ENCODE measurements around the gene TNS3. TPM values are rescaled to one million over a fixed set of nuclear protein-coding genes. Genes with fewer than 3 reads are reported as not detected.
A peak's percentile ranks its signal among the peaks of the same experiment; 100 is the strongest.

Gene TNS3
- total RNA-seq, 2 donors from 2014 or later, result 64.8 to 69.3 TPM

DNA sequence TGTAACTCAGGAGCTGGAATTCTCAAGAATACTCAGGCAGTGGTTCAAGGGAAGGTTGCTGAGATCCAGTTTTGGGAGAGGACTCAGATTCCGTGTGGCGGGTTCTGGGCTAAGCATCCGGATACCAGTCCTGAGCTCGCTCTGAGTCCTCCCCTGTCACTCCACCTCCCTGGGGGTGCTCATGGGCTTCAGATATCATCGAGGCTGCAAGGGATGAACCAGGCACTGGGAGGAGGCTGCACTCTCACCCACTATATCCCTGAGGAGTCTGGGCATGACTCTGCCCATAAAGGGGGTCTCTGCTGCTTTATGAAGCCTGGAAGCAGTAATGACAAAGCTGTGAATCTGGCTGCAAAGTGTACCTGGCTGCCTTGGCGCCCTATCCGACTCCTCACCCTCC is 188.5 kb downstream of the TNS3 start:
- intact Hi-C loops (cut with DNase I), result no loop called here

DNA sequence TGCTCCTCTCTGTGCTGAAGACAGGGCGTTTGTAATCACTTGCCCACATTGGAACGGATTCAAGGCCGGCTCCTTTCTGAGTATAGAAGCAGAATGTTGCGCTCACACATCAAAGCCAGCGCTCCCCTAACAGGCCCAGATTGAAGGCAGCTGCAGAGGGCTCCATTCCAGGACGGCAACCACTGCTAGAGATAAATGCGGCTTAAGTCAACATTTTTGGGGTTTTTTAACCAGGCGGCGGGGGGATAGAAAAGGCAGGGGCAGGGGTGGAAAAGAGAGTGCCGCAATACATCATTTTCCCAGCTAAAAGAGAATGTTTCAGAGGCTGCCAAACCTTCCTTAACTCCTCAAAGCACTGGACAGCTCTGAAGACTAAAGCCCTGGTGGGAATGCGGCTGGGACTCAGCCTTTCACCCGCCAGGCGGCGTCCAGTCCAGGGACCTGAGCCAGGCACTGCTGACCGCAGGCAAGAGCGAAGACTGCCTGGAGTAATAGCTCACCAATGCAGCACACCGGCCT is 189.6 kb downstream of the TNS3 start:
- intact Hi-C loops (cut with DNase I), result no loop called here

More for the DNA sequence above, 188.5 kb downstream of the TNS3 start:
- DNase-seq (ENCODE audit: low spot score), result peak; percentile 41

DNA sequence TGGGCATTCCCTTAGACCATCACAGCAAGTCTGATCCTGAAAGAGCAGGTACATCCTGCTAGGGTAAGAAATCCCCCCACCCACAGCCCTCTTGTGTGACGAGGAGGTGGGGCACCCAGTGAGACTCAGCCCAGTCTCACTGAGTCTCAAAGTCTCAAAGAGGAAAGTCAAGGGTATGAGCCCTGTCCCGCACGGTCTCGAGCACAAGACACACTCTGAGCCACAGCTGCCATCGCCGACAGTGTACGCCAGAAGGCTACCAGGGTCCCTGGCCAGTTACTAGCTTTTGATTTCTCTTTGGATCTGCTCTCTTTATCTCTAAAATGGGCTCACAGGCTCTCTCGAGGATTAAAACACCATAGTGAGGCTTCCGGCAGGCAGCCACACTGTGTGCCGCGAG is 190.2 kb downstream of the TNS3 start:
- peak; percentile 70 for DNase-seq (ENCODE audit: low spot score)

More for the DNA sequence above, 189.6 kb downstream of the TNS3 start:
- DNase-seq (ENCODE audit: low spot score), result peak; percentile 91

DNA sequence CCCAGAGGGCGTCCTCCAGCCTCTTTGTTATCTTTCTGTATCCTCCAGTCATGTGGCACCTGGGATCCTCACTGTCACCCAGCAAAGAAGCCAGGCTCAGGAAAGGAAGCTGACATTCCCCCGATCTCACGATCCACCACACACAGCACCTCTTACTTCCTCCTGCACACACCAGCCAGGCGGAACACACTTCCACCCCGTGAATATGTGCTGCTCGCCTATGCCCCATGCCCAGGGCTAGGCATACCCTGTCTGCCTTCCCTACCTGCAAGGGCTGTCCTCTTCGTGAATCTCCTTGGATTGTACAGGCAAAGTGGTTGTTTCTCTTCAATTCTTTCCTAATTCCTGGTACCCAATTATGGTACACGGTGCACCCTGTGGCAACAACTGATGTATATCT is 191.0 kb downstream of the TNS3 start:
- intact Hi-C loops (cut with DNase I), result no loop called here
- peak; percentile 40 for DNase-seq (ENCODE audit: low spot score)

More for the DNA sequence above, 190.2 kb downstream of the TNS3 start:
- intact Hi-C loops (cut with DNase I), result no loop called here

DNA sequence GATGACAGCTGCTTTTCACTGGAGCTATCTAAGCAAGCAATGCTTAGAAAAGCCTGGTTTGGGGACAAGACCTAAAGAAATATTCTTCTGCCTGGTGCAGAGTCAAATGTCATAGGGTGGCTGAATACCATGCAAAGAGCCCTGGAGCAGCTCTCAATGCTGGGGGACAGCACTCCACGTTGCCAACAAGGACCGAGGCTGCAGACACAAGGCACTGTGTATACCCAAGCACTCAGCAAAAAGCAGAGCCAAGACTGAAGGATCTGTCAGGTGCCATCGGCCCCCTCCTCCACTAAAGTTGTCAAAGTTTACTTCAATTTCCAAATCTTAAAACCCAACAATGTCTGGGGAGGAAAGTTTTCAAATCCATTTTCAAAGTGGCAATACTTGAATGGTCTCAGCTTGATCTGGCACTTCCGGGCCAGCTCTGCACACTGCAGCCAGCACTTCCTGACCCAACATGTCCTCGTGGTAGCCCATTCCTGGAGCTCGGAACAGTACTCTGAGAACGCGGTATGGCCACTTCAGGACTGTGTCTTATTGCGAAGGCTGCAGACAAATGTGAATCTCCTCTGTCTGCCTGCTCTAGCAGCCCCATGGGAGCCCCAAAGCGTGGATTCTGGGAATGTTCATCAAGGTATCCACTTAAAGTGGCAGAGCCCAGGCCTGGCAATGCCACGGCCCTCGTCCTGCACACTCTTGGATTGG is 191.8 kb downstream of the TNS3 start:
- DNase-seq (ENCODE audit: low spot score), result peak; percentile 30
- intact Hi-C loops (cut with DNase I), result no loop called here

DNA sequence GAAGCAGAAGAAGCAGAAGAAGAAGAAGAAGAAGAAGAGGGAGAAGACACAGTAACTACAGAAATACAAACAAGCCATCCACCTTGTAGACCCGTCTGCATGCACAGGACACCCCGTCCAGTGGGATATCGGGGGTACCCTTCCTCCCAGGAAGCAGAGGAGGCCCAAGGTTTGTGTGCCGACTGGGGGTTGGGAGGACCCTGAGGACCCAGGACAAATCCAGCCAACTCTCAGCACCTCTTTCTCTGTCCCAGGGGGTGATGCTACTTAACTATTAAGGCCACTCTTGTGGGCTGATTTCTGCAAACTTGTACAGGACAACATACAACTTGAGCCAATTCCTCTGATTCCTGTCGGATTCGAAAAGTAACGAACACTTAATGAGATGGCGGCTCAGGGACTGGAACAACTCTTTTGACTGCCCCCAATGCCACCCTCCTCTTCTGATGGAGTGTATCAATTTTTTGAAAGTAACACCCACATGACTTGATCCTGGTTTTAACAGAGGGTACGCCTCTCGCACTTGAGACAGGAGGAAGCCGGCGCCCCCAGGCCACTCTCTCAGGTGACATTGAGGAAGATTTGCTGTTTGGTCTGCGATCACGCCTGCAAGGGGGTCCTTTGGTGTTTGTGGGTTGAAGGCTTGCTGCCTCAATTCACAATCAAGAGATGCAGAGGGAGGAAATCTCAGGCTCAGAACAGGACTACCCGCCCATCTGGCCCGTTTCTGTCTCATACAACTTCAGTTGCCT is 192.6 kb downstream of the TNS3 start:
- intact Hi-C loops (cut with DNase I), result no loop called here
- peak; percentile 59 for DNase-seq (ENCODE audit: low spot score)

DNA sequence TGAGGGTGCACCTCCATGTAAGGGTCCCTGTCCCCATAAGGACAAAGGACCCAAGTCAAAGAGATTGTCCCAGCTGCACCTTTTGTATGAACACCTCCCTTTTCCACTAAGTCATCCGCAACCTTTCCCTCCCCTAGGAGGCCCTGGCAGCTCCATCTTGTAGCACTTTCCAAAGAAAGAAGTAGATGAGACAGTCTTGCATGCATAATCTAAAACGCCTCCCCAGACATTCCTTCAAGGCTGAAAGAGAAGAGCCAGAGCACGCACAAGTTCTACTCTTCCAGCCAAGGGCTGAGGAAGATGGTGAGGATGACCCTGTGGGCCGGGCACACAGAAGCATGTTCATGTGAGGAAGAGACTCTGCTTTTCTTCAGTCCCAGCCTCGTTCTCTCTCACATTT is 194.4 kb downstream of the TNS3 start:
- peak; percentile 29 for DNase-seq (ENCODE audit: low spot score)
- intact Hi-C loops (cut with DNase I), result no loop called here

DNA sequence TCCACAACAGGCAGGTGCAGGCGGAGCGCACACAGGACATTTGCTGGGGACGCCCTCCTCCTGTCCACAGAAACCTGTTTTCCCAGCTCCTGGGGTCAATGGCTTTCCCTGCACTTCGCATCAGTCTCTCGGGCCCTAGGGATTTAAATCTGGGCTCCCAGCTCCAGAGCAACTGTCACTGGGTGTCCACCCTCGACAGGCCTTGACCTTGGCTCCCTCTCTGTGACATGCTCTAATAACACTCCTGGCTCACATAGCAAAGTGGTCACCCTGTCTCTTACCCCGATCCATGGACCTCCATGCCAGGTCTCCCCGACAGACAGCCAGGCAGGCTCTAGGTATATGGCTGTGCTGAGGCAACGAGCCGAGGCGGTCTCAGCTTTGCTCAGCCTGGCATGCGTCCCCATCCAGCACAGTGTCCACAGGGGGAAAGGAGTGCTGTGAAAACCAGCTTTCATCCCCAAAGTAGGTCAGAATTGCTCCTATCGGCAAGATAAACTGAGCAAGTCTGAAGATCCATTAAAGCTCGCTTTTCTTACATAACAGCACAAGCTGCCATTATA is 195.6 kb downstream of the TNS3 start:
- intact Hi-C loops (cut with DNase I), result no loop called here
- peak; percentile 56 for DNase-seq (ENCODE audit: low spot score)

DNA sequence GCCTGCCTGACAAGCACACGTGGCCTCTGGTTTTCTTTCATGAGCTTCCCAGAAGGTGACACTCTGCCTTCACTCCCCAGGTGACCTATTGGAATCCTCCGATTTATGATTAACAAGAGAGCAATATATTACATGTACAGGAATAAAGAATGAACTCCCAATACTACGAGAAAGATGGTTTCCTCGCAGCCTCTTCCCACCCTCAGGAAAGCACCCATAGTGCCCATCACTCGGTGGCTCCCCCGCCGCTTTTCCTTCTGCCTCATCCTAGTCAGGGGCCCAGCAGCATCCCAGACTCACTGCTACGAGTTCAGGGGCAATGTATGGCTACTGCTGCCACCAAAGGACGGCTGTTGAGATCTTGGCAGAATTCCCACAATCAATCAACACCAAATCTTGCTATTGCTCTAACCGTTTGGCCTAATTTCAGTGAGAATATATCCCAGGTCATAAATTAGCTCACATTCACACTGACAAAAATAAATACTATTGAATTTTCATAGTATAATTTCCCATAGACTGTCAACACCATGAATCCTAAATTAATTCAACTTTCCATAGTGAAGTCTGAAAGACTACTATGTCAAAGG is 196.3 kb downstream of the TNS3 start:
- peak; percentile 46 for DNase-seq (ENCODE audit: low spot score)
- intact Hi-C loops (cut with DNase I), result no loop called here

DNA sequence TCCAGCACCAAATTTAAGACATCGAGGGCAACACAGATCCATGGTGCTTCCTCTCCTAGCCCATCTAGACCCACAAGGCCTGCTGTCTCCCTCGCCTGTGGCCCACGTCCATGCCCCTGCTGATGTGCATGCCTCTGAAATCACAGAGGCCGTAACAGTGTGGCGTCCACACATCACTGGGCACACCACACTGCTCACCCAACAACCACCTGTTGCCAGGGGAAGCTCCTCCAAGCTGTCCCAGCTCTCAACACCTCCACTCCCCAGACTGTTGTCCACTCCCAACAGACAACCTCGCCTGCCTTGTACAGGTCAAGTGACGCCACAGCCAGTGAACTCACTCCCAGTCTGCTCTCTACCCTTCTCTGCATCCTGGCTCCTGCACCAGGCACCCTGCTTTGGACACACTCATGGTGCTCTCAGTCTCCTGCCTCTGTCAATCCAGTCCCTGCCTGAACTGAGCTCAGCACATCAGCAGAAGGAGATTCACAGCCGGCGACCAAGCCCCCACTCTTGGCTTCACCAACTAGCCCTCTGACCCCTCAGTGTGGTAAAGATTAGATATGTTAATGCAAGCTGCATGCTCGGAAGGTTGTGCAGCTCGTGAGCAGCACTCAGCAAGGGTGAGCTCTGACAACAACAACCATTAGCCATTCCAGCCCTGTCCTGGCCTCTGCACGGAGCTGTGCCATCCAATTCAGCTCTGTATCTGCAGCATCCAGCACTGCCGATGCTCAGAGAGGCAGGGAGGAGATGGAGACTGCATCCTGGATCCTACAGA is 197.0 kb downstream of the TNS3 start:
- intact Hi-C loops (cut with DNase I), result no loop called here
- DNase-seq (ENCODE audit: low spot score), result peak; percentile 63

DNA sequence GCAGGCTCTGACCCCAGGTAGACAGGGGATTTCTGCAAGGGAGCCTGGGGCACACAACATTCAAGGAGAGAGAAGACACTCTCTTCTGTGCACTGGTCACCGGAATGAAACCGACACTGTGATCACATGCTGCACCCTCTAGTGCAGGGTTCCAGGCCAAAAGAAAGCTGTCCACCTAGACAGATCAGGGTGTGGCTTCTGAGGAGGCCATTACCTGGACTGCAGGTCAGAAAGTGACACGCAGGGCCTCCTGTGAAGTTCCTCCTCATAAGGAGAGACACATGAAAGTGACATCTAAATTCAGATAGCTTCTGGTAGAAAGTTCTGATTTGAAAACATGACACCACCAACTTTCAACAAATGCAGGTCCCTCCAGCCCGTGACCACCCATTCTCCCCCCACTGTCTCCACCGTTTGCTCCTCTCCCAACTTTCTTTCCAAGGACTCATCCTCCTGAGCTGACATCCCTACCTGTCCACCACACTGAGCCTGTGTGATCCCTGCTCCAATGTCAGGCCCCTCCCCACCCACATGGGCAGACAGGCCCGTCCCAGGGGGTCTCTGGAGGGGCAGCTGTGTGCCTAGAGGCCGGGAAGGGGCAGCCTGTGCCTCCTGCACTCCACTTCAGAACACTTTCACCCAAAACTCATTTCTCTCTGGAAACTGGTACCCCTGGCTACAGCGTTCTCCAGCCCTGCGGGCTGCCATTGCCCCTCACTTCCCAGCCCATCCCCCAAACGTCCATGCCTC is 198.0 kb downstream of the TNS3 start:
- DNase-seq (ENCODE audit: low spot score), result peak; percentile 29
- intact Hi-C loops (cut with DNase I), result no loop called here

DNA sequence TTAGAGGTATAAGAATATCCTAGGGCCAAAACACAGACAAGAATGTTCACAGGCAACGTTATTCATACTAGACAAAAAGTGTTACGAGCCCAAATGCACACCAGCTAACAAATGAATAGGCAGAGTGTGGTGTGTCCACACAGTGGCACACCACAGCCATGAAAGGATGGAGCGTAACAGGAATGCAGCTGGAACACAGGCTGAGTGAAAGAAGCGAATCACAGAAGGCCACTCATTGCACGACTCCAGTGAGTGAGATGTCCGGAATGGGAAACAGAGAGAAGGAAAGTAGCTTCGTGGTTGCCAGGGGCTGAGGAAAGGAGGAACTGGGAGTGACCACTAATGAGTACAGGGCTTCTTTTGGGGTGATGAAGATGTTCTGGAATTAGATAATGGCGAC is 198.8 kb downstream of the TNS3 start:
- DNase-seq (ENCODE audit: low spot score), result peak; percentile 10
- intact Hi-C loops (cut with DNase I), result no loop called here

DNA sequence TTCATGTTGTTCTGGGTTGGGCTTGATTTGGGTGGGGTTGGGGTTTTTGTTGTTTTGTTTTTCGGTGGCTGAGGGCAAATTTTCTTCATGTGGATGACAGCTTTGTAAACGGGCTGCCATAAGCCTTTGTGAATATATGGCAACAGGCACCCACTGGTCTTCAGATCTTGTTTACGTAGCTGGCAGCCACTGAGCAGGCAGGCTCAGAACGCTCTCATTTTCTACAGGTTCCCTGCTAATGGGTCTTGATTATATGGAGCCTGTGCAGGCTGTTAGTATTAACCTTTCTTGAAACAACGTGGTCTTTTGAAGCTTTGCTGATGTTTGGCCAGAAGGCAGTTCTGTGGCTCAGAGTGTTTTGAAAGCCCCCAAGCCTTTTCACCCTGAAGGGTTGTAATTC is 199.7 kb downstream of the TNS3 start:
- peak; percentile 40 for DNase-seq (ENCODE audit: low spot score)
- intact Hi-C loops (cut with DNase I), result no loop called here

DNA sequence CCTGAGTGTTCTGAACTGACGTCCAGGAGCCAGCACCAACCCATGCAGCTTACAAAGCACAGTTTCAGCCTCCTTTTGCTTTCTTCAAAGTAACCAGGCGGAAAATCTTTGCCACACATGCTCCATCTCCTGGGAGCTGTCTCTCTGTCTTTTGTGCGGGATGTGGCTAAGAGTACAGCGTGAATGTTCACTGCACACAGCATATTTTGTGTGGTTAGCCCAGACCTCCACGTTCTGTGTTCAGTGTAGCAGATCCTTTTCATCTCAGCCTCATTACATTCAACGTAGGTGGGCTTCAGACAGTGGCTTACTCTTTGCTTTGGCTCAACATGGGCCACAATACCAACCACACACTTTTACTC is 200.8 kb downstream of the TNS3 start:
- peak; percentile 16 for DNase-seq (ENCODE audit: low spot score)
- intact Hi-C loops (cut with DNase I), result no loop called here

DNA sequence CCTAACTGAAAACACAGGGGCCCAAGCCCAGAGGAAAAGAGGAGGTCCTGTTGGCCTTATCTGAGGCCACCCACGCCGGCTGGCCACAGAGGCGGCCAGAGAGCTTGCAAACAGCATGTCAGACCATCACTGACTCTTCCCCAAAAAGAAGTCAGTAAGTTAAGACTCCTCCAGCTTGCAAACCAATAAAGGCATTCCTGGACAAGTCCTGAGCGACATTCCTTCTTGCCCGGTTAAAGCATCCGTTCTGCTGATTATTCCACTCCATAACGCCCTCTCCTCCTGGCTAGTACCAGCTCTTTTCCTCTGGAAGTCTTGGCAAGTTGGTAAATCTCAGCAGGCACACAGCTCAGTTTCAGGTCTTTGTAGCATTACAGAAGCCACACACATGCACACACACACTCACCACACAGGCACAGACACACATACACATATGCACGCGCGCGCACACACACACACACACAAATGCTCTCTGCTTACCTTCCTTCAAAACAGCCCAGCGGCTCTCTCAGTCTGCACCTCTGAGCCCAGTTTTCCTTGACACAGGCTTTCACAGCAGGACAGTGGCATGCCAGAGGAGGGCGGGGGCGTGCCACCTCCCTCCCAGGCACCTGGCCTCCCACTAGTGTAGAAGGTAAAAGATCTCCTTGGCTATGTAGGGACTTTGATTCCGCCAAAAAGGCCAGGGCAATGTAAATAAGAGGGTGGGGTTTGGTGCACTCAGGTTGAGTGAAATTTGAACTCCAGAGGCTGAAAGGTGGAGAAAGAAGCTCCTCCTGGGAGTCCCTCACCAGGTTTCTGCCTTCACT is 201.4 kb downstream of the TNS3 start:
- DNase-seq (ENCODE audit: low spot score), result peak; percentile 77
- intact Hi-C loops (cut with DNase I), result no loop called here

DNA sequence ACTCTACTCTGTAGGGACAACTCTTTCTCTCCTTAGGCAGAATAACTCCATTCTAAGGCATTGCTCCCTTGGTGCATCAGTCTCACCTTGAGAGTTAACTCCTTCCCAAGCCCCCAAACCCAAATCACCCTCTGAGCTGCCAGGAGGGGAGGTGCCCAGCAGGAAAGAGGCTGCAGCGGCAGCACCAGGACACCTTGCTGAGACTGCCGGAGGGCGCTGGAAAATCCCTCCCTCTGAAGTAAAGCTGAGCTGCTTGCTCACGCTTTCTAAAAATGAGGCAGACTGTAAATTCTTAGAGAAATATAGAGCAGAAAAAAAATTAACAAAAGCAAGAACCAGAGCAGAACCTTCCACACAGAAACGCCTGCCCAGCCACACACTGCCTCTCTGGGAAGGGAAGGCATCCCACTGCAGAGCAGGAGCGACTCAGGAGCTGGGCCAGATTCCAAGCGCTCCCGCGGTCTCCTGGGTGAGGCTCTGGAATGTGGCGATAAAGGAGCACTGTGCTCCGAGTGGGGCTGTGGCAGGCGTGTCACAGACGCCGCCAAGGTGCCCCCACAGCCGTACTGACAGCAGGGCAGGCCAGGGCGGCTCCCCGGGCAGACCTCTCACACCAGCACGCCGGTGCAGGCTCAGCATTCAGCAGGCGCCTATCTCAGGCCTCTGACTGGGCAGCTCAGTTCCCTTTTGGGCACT is 202.1 kb downstream of the TNS3 start:
- intact Hi-C loops (cut with DNase I), result no loop called here
- peak; percentile 85 for DNase-seq (ENCODE audit: low spot score)

DNA sequence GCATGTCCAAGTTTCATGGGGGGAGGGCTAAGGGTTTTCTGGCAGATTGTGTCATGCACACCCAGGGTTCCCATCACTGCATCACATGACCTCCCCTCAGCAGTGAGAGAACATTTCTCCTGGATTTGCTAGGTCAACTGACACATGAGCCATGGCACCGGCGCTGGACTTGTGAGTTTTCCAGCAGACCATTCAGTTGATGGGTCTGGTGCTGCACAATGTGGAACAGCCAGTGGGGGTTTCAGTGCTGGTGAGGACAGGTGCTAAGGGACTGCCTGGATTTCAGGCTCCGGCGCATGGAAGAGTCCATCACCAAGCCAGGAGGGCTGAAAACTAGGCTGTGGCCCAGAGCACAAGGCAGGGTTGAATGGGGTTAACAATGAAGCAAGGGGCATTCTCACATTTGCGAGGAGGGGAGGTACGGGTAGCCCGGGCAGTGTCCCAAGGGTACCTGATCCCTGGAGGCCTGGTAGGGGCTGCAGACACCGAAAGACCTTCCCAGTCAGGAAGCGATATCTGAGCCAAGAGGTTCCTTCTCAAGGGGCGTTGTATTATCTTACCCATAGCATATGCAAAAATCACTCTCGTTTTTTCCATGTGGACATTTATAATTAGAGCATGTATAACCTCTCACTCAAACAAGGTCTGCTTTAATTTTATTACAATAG is 203.0 kb downstream of the TNS3 start:
- DNase-seq (ENCODE audit: low spot score), result peak; percentile 58
- intact Hi-C loops (cut with DNase I), result no loop called here
